Esophagus muscularis mucosa (tissue), 4 donors: ENCODE measurements around the gene RRP15. TPM values are rescaled to one million over a fixed set of nuclear protein-coding genes. Genes with fewer than 3 reads are reported as not detected.

Experiments
- DNase-seq: peaks from one replicate; pipeline ENCODE4 v3.0.0-alpha.2; 2017; ENCODE audit errors: extremely low spot score
- H3K27ac ChIP-seq, 4 donors: fragments of 200-600 bp; sonication (generic); replicated peaks in 1 of 4; 1 replicate in 3 of 4; 2 replicates in 1 of 4; pipeline ENCODE4 v1.5.1; 2016 to 2019; ENCODE audit warnings: mild to moderate bottlenecking in 1 of 4
- H3K27me3 ChIP-seq, 4 donors: fragments of 200-600 bp; sonication (generic); one replicate each; pipeline versions ENCODE4 v1.5.1 to v1.6.0; 2016 to 2019
- H3K36me3 ChIP-seq, 4 donors: fragments of 200-600 bp; sonication (generic); one replicate each; pipeline ENCODE4 v1.5.1; 2016 to 2019
- H3K4me1 ChIP-seq, 4 donors: fragments of 200-600 bp; sonication (generic); one replicate each; pipeline ENCODE4 v1.5.1; 2016 to 2019
- H3K4me3 ChIP-seq, 4 donors: fragments of 200-600 bp; sonication (generic); 1 replicate in 2 of 4; 2 replicates in 2 of 4; pipeline ENCODE4 v1.5.1; 2016 to 2019; ENCODE audit warnings: mild to moderate bottlenecking in 4 of 4, moderate library complexity in 1 of 4
- H3K9me3 ChIP-seq, 4 donors: fragments of 200-600 bp; sonication (generic); 1 replicate in 3 of 4; 2 replicates in 1 of 4; pipeline ENCODE4 v1.5.1; 2016 to 2019
- EP300 ChIP-seq: sonication (generic); formaldehyde crosslinking; IDR thresholded peaks from one replicate; pipeline ENCODE4 v1.6.1; 2017; ENCODE audit warnings: antibody characterized with exemption
- POLR2A ChIP-seq: fragments of 450-650 bp; IDR thresholded peaks from one replicate; pipeline ENCODE4 v1.6.1; 2017; ENCODE audit warnings: antibody characterized with exemption, moderate library complexity, mild to moderate bottlenecking, low read depth
- POLR2AphosphoS5 ChIP-seq, 2 donors: sonication (generic); formaldehyde crosslinking; IDR thresholded peaks; one replicate each; pipeline ENCODE4 v1.6.1; 2017; ENCODE audit warnings: antibody characterized with exemption in 2 of 2
- WGBS: methylation state at CpG from one replicate; pipeline ENCODE4 v1.1.5; 2018; 5-methylcytosine and 5-hydroxymethylcytosine counted together
- intact Hi-C: fragments of 100-400 bp; cut with DNase I; formaldehyde crosslinking; loops from one replicate; pipeline ENCODE4 v1.15.1; 2023
- small RNA-seq, 3 donors: library from RNA; depleted of rRNA; stranded (forward); fragments of <200 nt; gene quantifications; one replicate each; pipeline ENCODE3, GENCODE V24; 2016
- total RNA-seq, 4 donors: library from RNA; depleted of rRNA; stranded (reverse); fragments of >200 nt; gene quantifications; one replicate each; pipeline versions ENCODE4 v1.1.0 to v1.2.1, GENCODE V29; 2016
- TF ChIP-seq, protein P1 (sequence below), 3 experiments: fragments of 200-600 bp in 2 of 3; fragments of 450-650 bp in 1 of 3; sonication (generic) in 2 of 3; IDR thresholded peaks; one replicate each; pipeline ENCODE4 v1.5.1; 2017 to 2019; ENCODE audit warnings: antibody characterized with exemption in 3 of 3, mild to moderate bottlenecking in 2 of 3, moderate library complexity in 1 of 3

RRP15 gene
- total RNA-seq, 4 donors from 2014 or later = 7.0 to 9.9 (median 8.1) TPM

DNA sequence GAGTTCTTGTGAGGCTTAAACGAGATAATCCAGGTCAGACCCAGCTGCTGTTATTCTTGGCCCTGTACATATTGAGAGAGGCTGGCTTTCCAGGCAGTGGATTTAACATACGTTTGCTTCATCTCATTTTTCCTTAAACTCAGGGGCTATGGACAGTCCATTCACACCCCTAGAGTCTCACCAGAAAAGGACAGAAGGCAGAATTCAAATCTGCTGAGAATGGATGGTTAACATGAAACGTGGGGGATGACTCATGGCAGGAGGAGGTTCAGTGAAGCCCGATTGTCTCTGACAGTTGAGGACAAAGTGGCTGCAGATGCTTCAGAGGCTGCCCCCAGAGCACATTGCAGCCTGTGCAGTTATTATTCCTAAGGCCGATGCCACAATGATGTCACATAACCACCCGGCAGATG lies 99.5 kb downstream of the RRP15 start:
- H3K27ac ChIP-seq = no peak overlapping the region
- WGBS = 40% methylated on average over 6 of the region's 6 CpGs

More for the DNA sequence above, 99.5 kb downstream of the RRP15 start:
- no peaks in the 10 kb centered on the region for H3K36me3 ChIP-seq
- H3K9me3 ChIP-seq = no peaks in the 10 kb centered on the region
- H3K4me3 ChIP-seq = no peak overlapping the region
- H3K27me3 ChIP-seq = no peaks in the 10 kb centered on the region
- intact Hi-C loops = no loop called here
- DNase-seq = no peak
- H3K4me1 ChIP-seq = peaks cover 13 to 41% (median 30%) of the 10 kb centered on the region in 4 donors
- no peak for TF ChIP-seq POLR2AphosphoS5 (IDR thresholded peaks at IDR 0.05)
- no peak for TF ChIP-seq EP300
- TF ChIP-seq POLR2A = no peak
- TF ChIP-seq, protein P1, sequence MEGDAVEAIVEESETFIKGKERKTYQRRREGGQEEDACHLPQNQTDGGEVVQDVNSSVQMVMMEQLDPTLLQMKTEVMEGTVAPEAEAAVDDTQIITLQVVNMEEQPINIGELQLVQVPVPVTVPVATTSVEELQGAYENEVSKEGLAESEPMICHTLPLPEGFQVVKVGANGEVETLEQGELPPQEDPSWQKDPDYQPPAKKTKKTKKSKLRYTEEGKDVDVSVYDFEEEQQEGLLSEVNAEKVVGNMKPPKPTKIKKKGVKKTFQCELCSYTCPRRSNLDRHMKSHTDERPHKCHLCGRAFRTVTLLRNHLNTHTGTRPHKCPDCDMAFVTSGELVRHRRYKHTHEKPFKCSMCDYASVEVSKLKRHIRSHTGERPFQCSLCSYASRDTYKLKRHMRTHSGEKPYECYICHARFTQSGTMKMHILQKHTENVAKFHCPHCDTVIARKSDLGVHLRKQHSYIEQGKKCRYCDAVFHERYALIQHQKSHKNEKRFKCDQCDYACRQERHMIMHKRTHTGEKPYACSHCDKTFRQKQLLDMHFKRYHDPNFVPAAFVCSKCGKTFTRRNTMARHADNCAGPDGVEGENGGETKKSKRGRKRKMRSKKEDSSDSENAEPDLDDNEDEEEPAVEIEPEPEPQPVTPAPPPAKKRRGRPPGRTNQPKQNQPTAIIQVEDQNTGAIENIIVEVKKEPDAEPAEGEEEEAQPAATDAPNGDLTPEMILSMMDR (IDR thresholded peaks at IDR 0.05) = no peak

Small RNA genes within 50 kb of the gene (small RNA-seq; reads per million reads assigned to genes)
- gene AC096638.1 = 0 reads per million in 3 donors

Other genes with a start within 250 kb of the RRP15 start
- gene TGFB2, start 60.0 kb downstream of the RRP15 start, total RNA-seq = 10 to 100 TPM in 1 of 4 donors, 1 to 10 TPM in 3; 5.3 to 12.6 (median 6.1) TPM